H1 (cell line): ENCODE results near the gene MYDGF. TPM values are rescaled to one million over a fixed set of nuclear protein-coding genes. Genes with fewer than 3 reads are reported as not detected.

Experiments
- CTCF ChIA-PET: fragments of 300-600 bp; sonication (Branson Sonifier 250); formaldehyde crosslinking; loops from one replicate; lab custom pipeline; 2021; ENCODE audit not compliant: partially characterized antibody; lab: Charles Lee
- POLR2A ChIA-PET: fragments of 300-600 bp; sonication (Branson Sonifier 250); formaldehyde crosslinking; loops from one replicate; lab custom pipeline; 2021; ENCODE audit warnings: inconsistent platforms; ENCODE audit not compliant: partially characterized antibody; lab: Charles Lee
- DNase-seq, 2 experiments: peaks; one replicate each; pipeline versions ENCODE4 v3.0.0 to v3.0.0-alpha.2; 2010 to 2022; ENCODE audit warnings: low spot score in 2 of 2, low read depth in 1 of 2, mixed read lengths in 1 of 2
- FAIRE-seq: peaks from 2 replicates; lab custom pipeline; 2011; peaks lifted over from hg19 to GRCh38; lab: Jason Lieb, UNC
- H2AFZ ChIP-seq: 2 replicates; pipeline ENCODE4 v1.8.1; 2012; ENCODE audit warnings: low read length, inconsistent platforms
- H2AK5ac ChIP-seq: 2 replicates; pipeline ENCODE4 v1.6.1; 2013; ENCODE audit warnings: low read depth, low read length
- H2BK120ac ChIP-seq: replicated peaks from 2 replicates; pipeline ENCODE3; 2013; ENCODE audit warnings: low read depth, low read length, inconsistent platforms
- H2BK12ac ChIP-seq: 2 replicates; pipeline ENCODE4 v1.6.1; 2013; ENCODE audit warnings: low read depth, low read length
- H2BK15ac ChIP-seq: 2 replicates; pipeline ENCODE4 v1.6.1; 2013; ENCODE audit warnings: low read length
- H2BK20ac ChIP-seq: 2 replicates; pipeline ENCODE4 v1.6.1; 2013; ENCODE audit warnings: low read length
- H2BK5ac ChIP-seq: 2 replicates; pipeline ENCODE4 v1.6.1; 2013; ENCODE audit warnings: low read depth, low read length
- H3K14ac ChIP-seq: 2 replicates; pipeline ENCODE4 v1.6.1; 2013; ENCODE audit warnings: inconsistent platforms; ENCODE audit not compliant: insufficient read length
- H3K18ac ChIP-seq: 2 replicates; pipeline ENCODE4 v1.6.1; 2013; ENCODE audit warnings: low read length; ENCODE audit errors: extremely low read depth
- H3K23ac ChIP-seq: 2 replicates; pipeline ENCODE4 v1.6.1; 2013; ENCODE audit warnings: inconsistent platforms; ENCODE audit not compliant: insufficient read length
- H3K23me2 ChIP-seq: 2 replicates; pipeline ENCODE4 v1.6.1; 2013; ENCODE audit warnings: low read depth, low read length
- H3K27ac ChIP-seq: 2 replicates; pipeline ENCODE4 v1.6.1; 2011; ENCODE audit warnings: low read depth, low read length, inconsistent platforms
- H3K27me3 ChIP-seq, 4 experiments: replicated peaks in 1 of 4; 1 replicate in 1 of 4; 2 replicates in 3 of 4; pipeline versions ENCODE4 v1.6.1 to v1.8.1; 2011 to 2013; ENCODE audit warnings: low read length in 3 of 4, mild to moderate bottlenecking in 3 of 4, inconsistent platforms in 2 of 4, mixed read lengths in 2 of 4, moderate library complexity in 1 of 4; ENCODE audit not compliant: control insufficient read depth in 3 of 4, insufficient read depth in 3 of 4; ENCODE audit errors: extremely low read depth in 1 of 4
- H3K36me3 ChIP-seq, 4 experiments: 2 replicates each; pipeline versions ENCODE4 v1.6.1 to v1.8.1; 2011 to 2013; ENCODE audit warnings: mild to moderate bottlenecking in 4 of 4, low read length in 3 of 4, moderate library complexity in 2 of 4, control low read depth in 1 of 4, inconsistent platforms in 1 of 4; ENCODE audit not compliant: insufficient read depth in 4 of 4, control insufficient read depth in 2 of 4
- H3K4ac ChIP-seq: replicated peaks from 2 replicates; pipeline ENCODE3; 2013; ENCODE audit warnings: low read length, low read depth, mixed read lengths, inconsistent platforms; ENCODE audit not compliant: insufficient read length
- H3K4me1 ChIP-seq, 4 experiments: replicated peaks in 1 of 4; 1 replicate in 1 of 4; 2 replicates in 3 of 4; pipeline versions ENCODE4 v1.6.1 to v1.8.1; 2011 to 2013; ENCODE audit warnings: low read length in 3 of 4, inconsistent platforms in 2 of 4, mixed read lengths in 1 of 4; ENCODE audit not compliant: insufficient read depth in 4 of 4, control insufficient read depth in 3 of 4
- H3K4me2 ChIP-seq, 2 experiments: 2 replicates each; pipeline versions ENCODE4 v1.6.1 to v1.8.1; 2011 to 2013; ENCODE audit warnings: low read depth in 2 of 2, low read length in 2 of 2, control low read depth in 1 of 2, inconsistent platforms in 1 of 2, mild to moderate bottlenecking in 1 of 2; ENCODE audit not compliant: insufficient read depth in 1 of 2
- H3K4me3 ChIP-seq, 4 experiments: fragments of 200-600, 300-600 bp in 1 of 4; sonication (generic), shearing (Covaris generic), sonication (Bioruptor Twin) in 1 of 4; 2 replicates each; pipeline versions ENCODE4 v1.5.1 to v1.8.1; 2011 to 2016; ENCODE audit warnings: low read length in 4 of 4, low read depth in 3 of 4, control low read depth in 2 of 4, inconsistent platforms in 2 of 4, mild to moderate bottlenecking in 2 of 4, mixed read lengths in 1 of 4, moderate library complexity in 1 of 4; ENCODE audit not compliant: insufficient read depth in 2 of 4; ENCODE audit errors: extremely low read depth in 1 of 4
- H3K56ac ChIP-seq: replicated peaks from 2 replicates; pipeline ENCODE3; 2013; ENCODE audit warnings: low read depth, mild to moderate bottlenecking, mixed read lengths, low read length, inconsistent platforms; ENCODE audit not compliant: insufficient read length
- H3K79me1 ChIP-seq: 2 replicates; pipeline ENCODE4 v1.6.1; 2013; ENCODE audit warnings: low read depth, low read length, control low read depth
- H3K79me2 ChIP-seq, 2 experiments: 2 replicates each; pipeline versions ENCODE4 v1.6.1 to v1.8.1; 2012 to 2013; ENCODE audit warnings: low read length in 2 of 2, mild to moderate bottlenecking in 2 of 2, inconsistent platforms in 1 of 2; ENCODE audit not compliant: insufficient read depth in 2 of 2, control insufficient read depth in 1 of 2
- H3K9ac ChIP-seq, 4 experiments: replicated peaks in 1 of 4; 1 replicate in 1 of 4; 2 replicates in 3 of 4; pipeline versions ENCODE4 v1.6.1 to v1.8.1; 2011 to 2013; ENCODE audit warnings: low read depth in 3 of 4, low read length in 3 of 4, control low read depth in 2 of 4, mild to moderate bottlenecking in 2 of 4, moderate library complexity in 2 of 4, inconsistent platforms in 1 of 4; ENCODE audit errors: extremely low read depth in 1 of 4
- H3K9me3 ChIP-seq, 2 experiments: 2 replicates each; pipeline versions ENCODE4 v1.6.1 to v1.8.1; 2012 to 2013; ENCODE audit warnings: mild to moderate bottlenecking in 2 of 2, moderate library complexity in 2 of 2, control low read depth in 1 of 2, inconsistent platforms in 1 of 2, low read depth in 1 of 2, low read length in 1 of 2, mixed read lengths in 1 of 2; ENCODE audit not compliant: insufficient read depth in 2 of 2
- H4K20me1 ChIP-seq, 2 experiments: replicated peaks in 1 of 2; 2 replicates each; pipeline versions ENCODE3 to v1.8.1; 2011 to 2013; ENCODE audit warnings: inconsistent platforms in 2 of 2, low read length in 2 of 2, mild to moderate bottlenecking in 1 of 2; ENCODE audit not compliant: insufficient read depth in 2 of 2, control insufficient read depth in 1 of 2
- H4K5ac ChIP-seq: 2 replicates; pipeline ENCODE4 v1.6.1; 2013; ENCODE audit warnings: low read length, low read depth, mixed read lengths, inconsistent platforms; ENCODE audit not compliant: insufficient read length
- H4K8ac ChIP-seq: 2 replicates; pipeline ENCODE4 v1.8.0; 2013; ENCODE audit warnings: mild to moderate bottlenecking, moderate library complexity, low read length, inconsistent platforms; ENCODE audit not compliant: insufficient read depth; ENCODE audit errors: extremely low read depth
- H4K91ac ChIP-seq: replicated peaks from 2 replicates; pipeline ENCODE3; 2013; ENCODE audit warnings: low read length, mixed read lengths, inconsistent platforms; ENCODE audit not compliant: insufficient read length
- BRCA1 ChIP-seq: IDR thresholded peaks from 2 replicates; pipeline ENCODE4 v1.6.1; 2012; ENCODE audit warnings: low read depth, low read length, improper control_type of control experiment
- CTBP2 ChIP-seq: IDR thresholded peaks from 2 replicates; pipeline ENCODE4 v1.7.0; 2011; ENCODE audit warnings: borderline replicate concordance, mild to moderate bottlenecking, moderate library complexity, mixed read lengths, low read length; ENCODE audit not compliant: insufficient read depth, insufficient read length
- EGR1 ChIP-seq: IDR thresholded peaks from 2 replicates; pipeline ENCODE4 v1.6.1; 2011; ENCODE audit warnings: low read depth, low read length, borderline replicate concordance
- FOSL1 ChIP-seq: IDR thresholded peaks from 2 replicates; pipeline ENCODE4 v1.6.1; 2011; ENCODE audit warnings: mild to moderate bottlenecking, low read depth, low read length, moderate library complexity; ENCODE audit not compliant: insufficient read depth
- GABPA ChIP-seq: IDR thresholded peaks from 2 replicates; pipeline ENCODE4 v1.6.1; 2011; ENCODE audit warnings: mild to moderate bottlenecking, low read length, moderate library complexity, borderline replicate concordance; ENCODE audit not compliant: insufficient read depth
- KDM1A ChIP-seq: fragments of 200-600, 300-600 bp; sonication (generic); IDR thresholded peaks from 2 replicates; pipeline ENCODE4 v1.7.1; 2016; ENCODE audit warnings: mild to moderate bottlenecking, low read length, borderline replicate concordance
- MAFK ChIP-seq: IDR thresholded peaks from 2 replicates; pipeline ENCODE4 v1.6.1; 2012; ENCODE audit warnings: low read depth, mild to moderate bottlenecking, improper control_type of control experiment, low read length
- NRF1 ChIP-seq: IDR thresholded peaks from 2 replicates; pipeline ENCODE4 v1.6.1; 2011; ENCODE audit warnings: mild to moderate bottlenecking, low read depth, low read length, improper control_type of control experiment
- POLR2A ChIP-seq, 2 experiments: IDR thresholded peaks; 1 replicate in 1 of 2; 2 replicates in 1 of 2; pipeline ENCODE4 v1.6.1; 2011; ENCODE audit warnings: low read depth in 2 of 2, low read length in 2 of 2, mild to moderate bottlenecking in 2 of 2; ENCODE audit errors: control extremely low read depth in 1 of 2
- TAF7 ChIP-seq: optimal IDR thresholded peaks from 2 replicates; pipeline ENCODE3; 2011; ENCODE audit warnings: low read depth, mild to moderate bottlenecking, inconsistent platforms, low read length, moderate library complexity, borderline replicate concordance
- ZNF274 ChIP-seq: IDR thresholded peaks from 2 replicates; pipeline ENCODE4 v1.7.0; 2012; ENCODE audit warnings: low read length, borderline replicate concordance; ENCODE audit errors: extremely low read depth
- WGBS, 2 experiments: shearing (Covaris generic) in 1 of 2; methylation state at CpG; one replicate each; pipeline versions ENCODE4 v1.1.6 to v1.1.7; 2013 to 2015; ENCODE audit warnings: low lambda C conversion rate in 2 of 2, mixed read lengths in 2 of 2, inconsistent platforms in 1 of 2, low coverage in 1 of 2, missing lambda C conversion rate in 1 of 2; ENCODE audit not compliant: insufficient replicate concordance in 2 of 2, insufficient coverage in 1 of 2, insufficient read length in 1 of 2; ENCODE audit errors: extremely low coverage in 1 of 2, missing lambda C conversion rate in 1 of 2; 5-methylcytosine and 5-hydroxymethylcytosine counted together
- polyA plus RNA-seq, 7 experiments: library from polyadenylated mRNA; depleted of rRNA in 3 of 7; stranded (reverse) in 5 of 7; unstranded in 2 of 7; fragments of >200 nt in 5 of 7; fragments of 200-250 nt in 2 of 7; gene quantifications; 1 replicate in 5 of 7; 2 replicates in 1 of 7; 4 replicates in 1 of 7; pipeline versions ENCODE4 v1.2.1 to v1.2.3, GENCODE V29; 2011 to 2013; ENCODE audit warnings: missing spikeins in 2 of 7, mixed read lengths in 2 of 7
- total RNA-seq: library from RNA; stranded (reverse); fragmentation: NEBNext Ultra II Directional; extraction: Animal tissue kit (Norgen Biotek cat#: 25700); gene quantifications from 2 replicates; pipeline ENCODE4 v1.2.1, GENCODE V29; 2021
- TF ChIP-seq, protein P1 (sequence below): IDR thresholded peaks from 2 replicates; pipeline ENCODE4 v1.6.1; 2011; ENCODE audit warnings: low read depth, mild to moderate bottlenecking, low read length; ENCODE audit not compliant: insufficient read depth

MYDGF gene
- total and polyA plus RNA-seq, 2 of the 8 experiments (the other 6 are each of a cell fraction or from before 2014, with no cell fraction given) = 40.6 to 51.1 TPM

DNA sequence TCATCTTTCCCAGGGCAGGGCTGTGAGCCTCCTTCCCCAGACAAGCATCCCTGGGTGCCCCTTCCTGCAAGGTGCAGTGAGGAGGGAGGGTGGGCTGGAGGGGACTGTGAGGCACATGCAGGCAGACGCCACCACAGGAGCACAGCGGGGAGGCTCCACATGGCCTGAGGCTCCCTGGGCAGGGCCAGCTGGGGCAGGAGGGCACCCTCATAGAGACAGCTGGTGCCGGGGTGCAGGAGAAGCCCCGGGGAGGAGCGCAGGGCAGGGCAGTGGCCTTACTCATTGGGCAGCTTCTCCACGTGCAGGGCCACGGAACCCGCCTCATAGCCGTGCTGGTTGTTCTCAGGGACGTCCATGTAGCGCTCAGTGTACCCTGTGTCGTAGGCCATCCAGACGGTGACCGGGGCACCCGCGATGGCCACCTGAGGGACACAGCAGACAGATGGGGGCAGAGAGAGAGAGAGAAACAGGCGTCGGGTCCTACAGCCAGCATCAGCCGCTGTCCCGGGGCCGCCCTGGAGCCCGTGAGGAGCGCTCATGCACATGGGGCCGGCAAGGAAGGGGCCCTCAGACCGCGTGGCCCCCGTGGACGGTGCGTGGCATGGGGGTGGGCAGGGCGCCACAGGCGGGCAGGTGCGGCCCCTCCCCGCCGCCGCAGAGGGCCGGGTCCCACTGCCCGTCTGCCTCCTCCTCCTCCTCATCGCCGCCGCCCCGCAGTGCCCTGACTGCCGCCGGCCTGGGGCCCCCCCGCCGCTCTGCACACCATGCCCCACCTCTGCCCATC, 12.5 kb upstream of the MYDGF start:
- peaks cover 0 to 15% (median 7%) of the 10 kb centered on the region in 4 experiments; a peak in 6 of 8 replicates for H3K36me3 ChIP-seq
- peaks cover 0 to 5% of the 10 kb centered on the region in 2 experiments for H4K20me1 ChIP-seq
- H3K9ac ChIP-seq = no peak overlapping the region
- H2BK120ac ChIP-seq = no peak overlapping the region
- H3K27me3 ChIP-seq = no peaks in the 10 kb centered on the region
- no peaks in the 10 kb centered on the region for H3K23me2 ChIP-seq
- no peak overlapping the region for H3K23ac ChIP-seq
- H3K56ac ChIP-seq = no peak overlapping the region
- no peak for FAIRE-seq
- H3K4ac ChIP-seq = no peak overlapping the region
- no peak overlapping the region for H2BK15ac ChIP-seq
- no peak overlapping the region for H2BK5ac ChIP-seq
- H3K27ac ChIP-seq = no peak overlapping the region
- DNase-seq = no peak
- H3K14ac ChIP-seq = no peak overlapping the region
- H2BK12ac ChIP-seq = no peak overlapping the region
- H3K4me2 ChIP-seq = no peak overlapping the region
- POLR2A ChIA-PET = interaction anchor here (1.0 kb wide), 1 partner anchor 286 kb away, joined by 3 read pairs; no protein-coding TSS in a partner anchor
- no peaks in the 10 kb centered on the region for H3K79me1 ChIP-seq
- peaks cover 0 to 8% (median 8%) of the 10 kb centered on the region in 4 experiments; a peak in 6 of 7 replicates for H3K4me1 ChIP-seq
- CTCF ChIA-PET = interaction anchor here (1.2 kb wide), 1 partner anchor 10 kb away, joined by 3 read pairs; no protein-coding TSS in a partner anchor
- no peak overlapping the region for H2BK20ac ChIP-seq
- no peak for TF ChIP-seq POLR2A (IDR thresholded peaks at IDR 0.05; ENCODE audit: control extremely low read depth in 1 of 2, low read depth in 2 of 2, low read length in 2 of 2)
- TF ChIP-seq, protein P1, sequence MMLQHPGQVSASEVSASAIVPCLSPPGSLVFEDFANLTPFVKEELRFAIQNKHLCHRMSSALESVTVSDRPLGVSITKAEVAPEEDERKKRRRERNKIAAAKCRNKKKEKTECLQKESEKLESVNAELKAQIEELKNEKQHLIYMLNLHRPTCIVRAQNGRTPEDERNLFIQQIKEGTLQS = no peak
- TF ChIP-seq GABPA = no peak
- no peak for TF ChIP-seq FOSL1
- TF ChIP-seq TAF7 = no peak
- no peak for TF ChIP-seq MAFK
- no peak for TF ChIP-seq NRF1
- TF ChIP-seq KDM1A = no peak
- no peak for TF ChIP-seq ZNF274
- TF ChIP-seq CTBP2 = no peak
- TF ChIP-seq BRCA1 = no peak
- no peak for TF ChIP-seq EGR1
- H2AFZ ChIP-seq = no peak overlapping the region
- peak overlapping the region; percentile 77 for H4K8ac ChIP-seq
- no peak overlapping the region for H4K91ac ChIP-seq
- 92% methylated on average over 29 of the region's 45 CpGs; no CpG with 5 or more reads in 1 of the 2 experiments for WGBS, 2 experiments
- no peak overlapping the region for H3K4me3 ChIP-seq
- no peak overlapping the region for H4K5ac ChIP-seq
- no peaks in the 10 kb centered on the region for H3K9me3 ChIP-seq
- no peak overlapping the region for H3K18ac ChIP-seq
- H2AK5ac ChIP-seq = no peak overlapping the region
- H3K79me2 ChIP-seq = no peaks in the 10 kb centered on the region
